CD4-positive, alpha-beta T cell treated with Interleukin-21 for 1 hour (primary cell): ENCODE results near the gene ELMOD2.

ENCODE experiments used
- DNase-seq: peaks from one replicate; pipeline ENCODE4 v3.0.0-alpha.2; 2020

Gene ELMOD2

GRCh38 chr4:140584439-140584838 is 60.5 kb downstream of the ELMOD2 start:
- no peak for DNase-seq

DNA sequence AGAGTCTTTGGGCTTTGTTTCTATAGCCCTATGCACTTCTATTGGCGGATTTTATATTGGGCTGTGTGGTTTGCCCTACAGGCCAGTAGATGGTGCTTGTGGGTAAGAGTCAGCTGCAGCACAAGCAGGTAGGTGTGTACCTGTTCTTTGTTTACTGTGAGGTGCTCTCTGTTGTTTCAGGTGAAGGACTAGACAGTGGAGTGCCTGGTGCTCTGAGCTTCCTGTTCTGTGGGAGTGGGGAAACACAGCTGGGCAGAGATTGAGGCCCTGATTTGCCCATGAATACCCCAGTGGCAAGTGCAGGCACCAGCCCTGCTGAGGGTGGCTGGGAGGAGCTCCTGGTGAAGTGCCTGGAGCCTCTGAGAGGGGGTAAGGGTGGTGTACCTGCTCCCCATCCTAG is 71.1 kb downstream of the ELMOD2 start:
- DNase-seq = no peak

GRCh38 chr4:140600408-140600807 is 76.4 kb downstream of the ELMOD2 start:
- DNase-seq = no peak

- no peak for DNase-seq
Observed at GRCh38 chr4:140602714-140603113, 78.7 kb downstream of the ELMOD2 start.

- no peak for DNase-seq
Observed at GRCh38 chr4:140603286-140603685, 79.3 kb downstream of the ELMOD2 start.
